GM12892 (cell line): ENCODE data around the gene PTPRCAP.
"Not testable (repeated sequence)": the region's sequence is repeated elsewhere in the genome, so short reads cannot be mapped to it uniquely, and the experiment has no call there.

ENCODE experiments used
- POLR2A ChIP-seq: IDR thresholded peaks from 2 replicates; pipeline ENCODE4 v1.6.1; 2011; ENCODE audit warnings: low read depth, low read length, control low read depth
- POLR2AphosphoS5 ChIP-seq: IDR thresholded peaks from 2 replicates; pipeline ENCODE4 v1.6.1; 2011; ENCODE audit warnings: low read depth, low read length, control low read depth

- TF ChIP-seq POLR2AphosphoS5, POLR2A: not testable (repeated sequence)
Observed at GRCh38 chr11:67465530-67465929, 28.0 kb upstream of the PTPRCAP start.
